Panc1 (cell line): ENCODE results near the gene PINK1. TPM values are rescaled to one million over a fixed set of nuclear protein-coding genes. Genes with fewer than 3 reads are reported as not detected.

Source experiments
- ATAC-seq: fragments of 200-7000 bp; cut with Tn5 transposase; 2 replicates; pipeline ENCODE4 v1.9.1; 2020; ENCODE audit warnings: mild to moderate bottlenecking, moderate library complexity
- BruUV-seq: library from RNA; stranded (reverse); fragments of 400-500 nt; replicated peaks from 2 replicates; lab custom pipeline; 2021; lab: Mats Ljungman, UMichigan
- CTCF ChIA-PET: fragments of 300-600 bp; sonication (Branson Sonifier 250); formaldehyde crosslinking; loops from one replicate; lab custom pipeline; 2022; ENCODE audit warnings: antibody characterized with exemption; lab: Charles Lee
- POLR2A ChIA-PET: fragments of 300-600 bp; sonication (Branson Sonifier 250); formaldehyde crosslinking; loops from one replicate; lab custom pipeline; 2022; ENCODE audit warnings: antibody characterized with exemption; lab: Charles Lee
- DNase-seq: peaks from one replicate; pipeline ENCODE4 v3.0.0-alpha.2; 2010; ENCODE audit warnings: low read depth, low spot score
- H3K27ac ChIP-seq: 2 replicates; pipeline ENCODE4 v1.5.1; 2011; ENCODE audit warnings: mild to moderate bottlenecking, low read length, inconsistent platforms
- H3K27me3 ChIP-seq: fragments of 200-500 bp; sonication (Bioruptor generic); 2 replicates; pipeline ENCODE4 v1.6.0; 2014; ENCODE audit warnings: low read length, inconsistent platforms; ENCODE audit not compliant: control insufficient read depth, insufficient read depth
- H3K36me3 ChIP-seq: fragments of 200-500 bp; sonication (Bioruptor generic); 2 replicates; pipeline ENCODE4 v1.5.1; 2014; ENCODE audit warnings: inconsistent platforms, mild to moderate bottlenecking, low read length, moderate library complexity; ENCODE audit not compliant: control insufficient read depth, insufficient read depth
- H3K4me1 ChIP-seq: 2 replicates; pipeline ENCODE4 v1.5.1; 2011; ENCODE audit warnings: inconsistent platforms, mild to moderate bottlenecking, low read length, moderate library complexity; ENCODE audit not compliant: control insufficient read depth, insufficient read depth
- H3K4me3 ChIP-seq, 2 experiments: 2 replicates each; pipeline ENCODE4 v1.5.1; 2011 to 2012; ENCODE audit warnings: low read depth in 2 of 2, low read length in 2 of 2, mild to moderate bottlenecking in 2 of 2, inconsistent platforms in 1 of 2, moderate library complexity in 1 of 2
- H3K9me3 ChIP-seq: fragments of 200-500 bp; sonication (Bioruptor generic); 2 replicates; pipeline ENCODE4 v1.5.1; 2014; ENCODE audit warnings: low read depth, mild to moderate bottlenecking, inconsistent platforms, low read length, moderate library complexity; ENCODE audit not compliant: control insufficient read depth, insufficient read depth
- POLR2AphosphoS5 ChIP-seq: IDR thresholded peaks from 2 replicates; pipeline ENCODE4 v1.6.1; 2012; ENCODE audit warnings: mild to moderate bottlenecking, low read depth, low read length, moderate library complexity
- SIN3A ChIP-seq: IDR thresholded peaks from 2 replicates; pipeline ENCODE4 v1.6.1; 2012; ENCODE audit warnings: low read depth, mild to moderate bottlenecking, low read length, moderate library complexity, borderline replicate concordance; ENCODE audit not compliant: insufficient read depth
- TCF7L2 ChIP-seq: IDR thresholded peaks from 2 replicates; pipeline ENCODE4 v1.6.1; 2011; ENCODE audit warnings: mild to moderate bottlenecking, low read depth, low read length, inconsistent platforms
- in situ Hi-C: cut with HindIII; loops from 2 replicates; pipeline ENCODE4 v1.10.0; 2016; ENCODE audit warnings: low sequenced_read_pairs, low pct_unique_long_range_greater_than_20kb
- intact Hi-C: fragments of 100-400 bp; cut with micrococcal nuclease; formaldehyde crosslinking; loops from one replicate; pipeline ENCODE4 v1.10.0; 2022; ENCODE audit not compliant: unreplicated experiment
- total RNA-seq: library from RNA; stranded (reverse); gene quantifications from one replicate; pipeline ENCODE4 v1.2.1, GENCODE V29; 2021; ENCODE audit not compliant: unreplicated experiment
- TF ChIP-seq, protein P1 (sequence below), 2 experiments: IDR thresholded peaks; 2 replicates each; pipeline ENCODE4 v1.6.1; 2011 to 2012; ENCODE audit warnings: low read depth in 2 of 2, control low read depth in 1 of 2, low read length in 1 of 2, mild to moderate bottlenecking in 1 of 2, moderate library complexity in 1 of 2; ENCODE audit not compliant: insufficient read depth in 1 of 2
- TF ChIP-seq, protein P2 (sequence below): fragments of 450-650 bp; IDR thresholded peaks from 2 replicates; pipeline ENCODE4 v1.5.1; 2017; ENCODE audit warnings: mild to moderate bottlenecking

The PINK1 gene
- total RNA-seq, 1 experiment from 2014 or later, result 32.1 TPM

DNA sequence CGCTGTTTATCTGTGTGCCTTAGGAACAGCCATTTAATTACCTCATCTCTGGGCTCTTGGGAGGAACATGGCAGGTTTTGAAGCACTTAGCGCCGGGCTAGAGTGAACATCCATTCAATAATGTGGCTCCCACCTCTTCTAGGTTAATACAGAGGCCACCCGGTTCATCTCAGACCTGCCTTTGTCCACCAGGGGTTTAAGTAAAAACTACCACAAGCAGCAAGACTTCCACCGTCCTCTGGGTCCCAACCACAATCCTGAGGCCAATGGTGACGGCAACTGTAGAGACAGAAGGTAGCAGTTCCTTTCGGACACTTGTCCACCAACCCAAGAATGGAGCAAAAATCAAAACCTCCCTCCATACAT is 28.8 kb downstream of the PINK1 start:
- in situ Hi-C loops, result no loop called here
- no peak for DNase-seq
- no peaks in the 10 kb centered on the region for H3K27me3 ChIP-seq
- BruUV-seq, result TSS peak; percentile 96
- intact Hi-C loops, result no loop called here
- ChIA-PET POLR2A (interaction anchor here (0.5 to 1.1 kb wide), 3 partner anchors 16 to 1436 kb away, joined by 3 to 4 read pairs (median 3); no protein-coding TSS in a partner anchor), CTCF (interaction anchor here (0.6 kb wide), 1 partner anchor 15 kb away, joined by 4 read pairs; no protein-coding TSS in a partner anchor)
- peaks cover 10% of the 10 kb centered on the region for H3K4me1 ChIP-seq
- H3K36me3 ChIP-seq, result peaks cover 6% of the 10 kb centered on the region
- H3K27ac ChIP-seq, result peak overlapping the region; percentile 91
- no peaks in the 10 kb centered on the region for H3K9me3 ChIP-seq
- no peak for ATAC-seq
- TF ChIP-seq, protein P1, sequence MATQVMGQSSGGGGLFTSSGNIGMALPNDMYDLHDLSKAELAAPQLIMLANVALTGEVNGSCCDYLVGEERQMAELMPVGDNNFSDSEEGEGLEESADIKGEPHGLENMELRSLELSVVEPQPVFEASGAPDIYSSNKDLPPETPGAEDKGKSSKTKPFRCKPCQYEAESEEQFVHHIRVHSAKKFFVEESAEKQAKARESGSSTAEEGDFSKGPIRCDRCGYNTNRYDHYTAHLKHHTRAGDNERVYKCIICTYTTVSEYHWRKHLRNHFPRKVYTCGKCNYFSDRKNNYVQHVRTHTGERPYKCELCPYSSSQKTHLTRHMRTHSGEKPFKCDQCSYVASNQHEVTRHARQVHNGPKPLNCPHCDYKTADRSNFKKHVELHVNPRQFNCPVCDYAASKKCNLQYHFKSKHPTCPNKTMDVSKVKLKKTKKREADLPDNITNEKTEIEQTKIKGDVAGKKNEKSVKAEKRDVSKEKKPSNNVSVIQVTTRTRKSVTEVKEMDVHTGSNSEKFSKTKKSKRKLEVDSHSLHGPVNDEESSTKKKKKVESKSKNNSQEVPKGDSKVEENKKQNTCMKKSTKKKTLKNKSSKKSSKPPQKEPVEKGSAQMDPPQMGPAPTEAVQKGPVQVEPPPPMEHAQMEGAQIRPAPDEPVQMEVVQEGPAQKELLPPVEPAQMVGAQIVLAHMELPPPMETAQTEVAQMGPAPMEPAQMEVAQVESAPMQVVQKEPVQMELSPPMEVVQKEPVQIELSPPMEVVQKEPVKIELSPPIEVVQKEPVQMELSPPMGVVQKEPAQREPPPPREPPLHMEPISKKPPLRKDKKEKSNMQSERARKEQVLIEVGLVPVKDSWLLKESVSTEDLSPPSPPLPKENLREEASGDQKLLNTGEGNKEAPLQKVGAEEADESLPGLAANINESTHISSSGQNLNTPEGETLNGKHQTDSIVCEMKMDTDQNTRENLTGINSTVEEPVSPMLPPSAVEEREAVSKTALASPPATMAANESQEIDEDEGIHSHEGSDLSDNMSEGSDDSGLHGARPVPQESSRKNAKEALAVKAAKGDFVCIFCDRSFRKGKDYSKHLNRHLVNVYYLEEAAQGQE (IDR thresholded peaks at IDR 0.05; ENCODE audit: insufficient read depth in 1 of 2, low read depth in 2 of 2, low read length in 1 of 2), result no peak
- TF ChIP-seq, protein P2, sequence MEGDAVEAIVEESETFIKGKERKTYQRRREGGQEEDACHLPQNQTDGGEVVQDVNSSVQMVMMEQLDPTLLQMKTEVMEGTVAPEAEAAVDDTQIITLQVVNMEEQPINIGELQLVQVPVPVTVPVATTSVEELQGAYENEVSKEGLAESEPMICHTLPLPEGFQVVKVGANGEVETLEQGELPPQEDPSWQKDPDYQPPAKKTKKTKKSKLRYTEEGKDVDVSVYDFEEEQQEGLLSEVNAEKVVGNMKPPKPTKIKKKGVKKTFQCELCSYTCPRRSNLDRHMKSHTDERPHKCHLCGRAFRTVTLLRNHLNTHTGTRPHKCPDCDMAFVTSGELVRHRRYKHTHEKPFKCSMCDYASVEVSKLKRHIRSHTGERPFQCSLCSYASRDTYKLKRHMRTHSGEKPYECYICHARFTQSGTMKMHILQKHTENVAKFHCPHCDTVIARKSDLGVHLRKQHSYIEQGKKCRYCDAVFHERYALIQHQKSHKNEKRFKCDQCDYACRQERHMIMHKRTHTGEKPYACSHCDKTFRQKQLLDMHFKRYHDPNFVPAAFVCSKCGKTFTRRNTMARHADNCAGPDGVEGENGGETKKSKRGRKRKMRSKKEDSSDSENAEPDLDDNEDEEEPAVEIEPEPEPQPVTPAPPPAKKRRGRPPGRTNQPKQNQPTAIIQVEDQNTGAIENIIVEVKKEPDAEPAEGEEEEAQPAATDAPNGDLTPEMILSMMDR, result no peak
- no peak for TF ChIP-seq TCF7L2
- TF ChIP-seq SIN3A, result no peak
- no peak for TF ChIP-seq POLR2AphosphoS5
- peak overlapping the region; percentile 88 to 100 for H3K4me3 ChIP-seq

DNA sequence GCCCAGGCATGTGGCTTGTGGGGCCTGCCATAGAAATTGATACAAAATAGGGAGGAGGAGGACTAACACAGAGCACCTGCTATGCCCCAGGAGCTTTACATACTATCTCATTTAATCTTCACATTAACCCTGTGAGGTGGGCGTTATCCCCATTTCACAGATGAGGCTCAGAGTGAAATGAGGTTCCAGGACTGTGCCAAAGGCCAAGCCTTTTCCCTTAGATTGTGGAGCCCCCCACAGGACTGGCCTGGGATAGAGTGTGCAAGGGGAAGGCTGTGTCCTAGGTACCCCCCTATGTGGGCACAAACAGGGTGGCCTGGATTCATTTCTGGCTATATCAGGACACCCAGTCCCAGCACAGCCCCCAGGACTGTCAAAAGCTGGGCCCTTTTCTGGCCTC is 30.1 kb downstream of the PINK1 start:
- Histone ChIP-seq H3K4me3 (no peak overlapping the region), H3K27ac (no peak overlapping the region), H3K27me3 (no peaks in the 10 kb centered on the region), H3K9me3 (no peaks in the 10 kb centered on the region), H3K36me3 (peaks cover 2% of the 10 kb centered on the region), H3K4me1 (peaks cover 10% of the 10 kb centered on the region)
- POLR2A ChIA-PET, result no interaction called here
- ATAC-seq (no peak), DNase-seq (no peak)
- intact Hi-C loops (no loop called here), in situ Hi-C loops (no loop called here)
- no TSS peak for BruUV-seq
- no peak for TF ChIP-seq SIN3A
- TF ChIP-seq TCF7L2, result no peak
- TF ChIP-seq, protein P1 (IDR thresholded peaks at IDR 0.05; ENCODE audit: insufficient read depth in 1 of 2, low read depth in 2 of 2, low read length in 1 of 2), result no peak
- TF ChIP-seq POLR2AphosphoS5, result no peak
- TF ChIP-seq, protein P2, result no peak; the same call in 1 of the 2 replicates
- CTCF ChIA-PET, result no interaction called here
